HepG2 (cell line): ENCODE data around the gene MAPK1. TPM values are rescaled to one million over a fixed set of nuclear protein-coding genes. Genes with fewer than 3 reads are reported as not detected.

Experiments used
- ARID5B ChIP-seq: IDR thresholded peaks from 2 replicates; pipeline ENCODE4 v1.4.0; 2020; ENCODE audit warnings: mild to moderate bottlenecking, missing genetic modification reagents
- ATAD3A ChIP-seq: sonication (generic); formaldehyde crosslinking; IDR thresholded peaks from 2 replicates; pipeline ENCODE4 v1.4.0; 2020; ENCODE audit warnings: missing genetic modification reagents
- ETV6 ChIP-seq: sonication (generic); formaldehyde crosslinking; conservative IDR thresholded peaks from 2 replicates; pipeline ENCODE4 v1.4.0; 2020; ENCODE audit warnings: missing genetic modification reagents
- FOXO4 ChIP-seq: sonication (generic); formaldehyde crosslinking; conservative IDR thresholded peaks from 2 replicates; pipeline ENCODE4 v1.8.1; 2023; ENCODE audit warnings: missing genetic modification reagents
- HNRNPK ChIP-seq: fragments of 200-400 bp; formaldehyde crosslinking; IDR thresholded peaks from 2 replicates; pipeline ENCODE4 v1.6.1; 2018; ENCODE audit warnings: low read length, low read depth, moderate library complexity, mild to moderate bottlenecking; ENCODE audit not compliant: poor library complexity, severe bottlenecking
- HOXA5 ChIP-seq: sonication (generic); formaldehyde crosslinking; IDR thresholded peaks from 2 replicates; pipeline ENCODE4 v1.4.0; 2020; ENCODE audit warnings: missing genetic modification reagents
- HOXD1 ChIP-seq: sonication (generic); formaldehyde crosslinking; IDR thresholded peaks from 2 replicates; pipeline ENCODE4 v1.5.0; 2020; ENCODE audit warnings: missing genetic modification reagents
- KDM4B ChIP-seq: sonication (generic); formaldehyde crosslinking; IDR thresholded peaks from 2 replicates; pipeline ENCODE4 v1.4.0; 2020; ENCODE audit warnings: missing genetic modification reagents
- PAX8 ChIP-seq: sonication (generic); formaldehyde crosslinking; IDR thresholded peaks from 2 replicates; pipeline ENCODE4 v1.8.0; 2022; ENCODE audit warnings: mild to moderate bottlenecking, missing genetic modification reagents, borderline replicate concordance
- PLRG1 ChIP-seq: fragments of 450-650 bp; conservative IDR thresholded peaks from 2 replicates; pipeline ENCODE4 v1.6.1; 2016
- SALL1 ChIP-seq: sonication (generic); formaldehyde crosslinking; IDR thresholded peaks from 2 replicates; pipeline ENCODE4 v1.8.0; 2022; ENCODE audit warnings: mild to moderate bottlenecking, missing genetic modification reagents
- SMAD9 ChIP-seq: sonication (generic); formaldehyde crosslinking; IDR thresholded peaks from 2 replicates; pipeline ENCODE4 v1.5.1; 2020; ENCODE audit warnings: mild to moderate bottlenecking, missing genetic modification reagents
- SMC3 ChIP-seq: IDR thresholded peaks from 2 replicates; pipeline ENCODE4 v1.6.1; 2011; ENCODE audit warnings: low read length, improper control_type of control experiment
- SNAPC4 ChIP-seq: sonication (generic); formaldehyde crosslinking; IDR thresholded peaks from 2 replicates; pipeline ENCODE4 v1.4.0; 2020; ENCODE audit warnings: mild to moderate bottlenecking, missing genetic modification reagents
- SP2 ChIP-seq: sonication (generic); formaldehyde crosslinking; IDR thresholded peaks from 2 replicates; pipeline ENCODE4 v1.5.1; 2020; ENCODE audit warnings: mild to moderate bottlenecking, missing genetic modification reagents
- TBX2 ChIP-seq: sonication (generic); formaldehyde crosslinking; IDR thresholded peaks from 2 replicates; pipeline ENCODE4 v1.5.0; 2020; ENCODE audit warnings: missing genetic modification reagents, mild to moderate bottlenecking, borderline replicate concordance
- ZBTB7B ChIP-seq: sonication (generic); formaldehyde crosslinking; IDR thresholded peaks from 2 replicates; pipeline ENCODE4 v1.4.0; 2020; ENCODE audit warnings: missing genetic modification reagents
- ZNF20 ChIP-seq: sonication (generic); formaldehyde crosslinking; IDR thresholded peaks from 2 replicates; pipeline ENCODE4 v1.4.0; 2020; ENCODE audit warnings: mild to moderate bottlenecking, moderate library complexity, missing genetic modification reagents
- ZNF274 ChIP-seq: sonication (generic); formaldehyde crosslinking; IDR thresholded peaks from 2 replicates; pipeline ENCODE4 v1.5.1; 2020; ENCODE audit warnings: mild to moderate bottlenecking, missing genetic modification reagents
- ZNF331 ChIP-seq: sonication (generic); formaldehyde crosslinking; IDR thresholded peaks from 2 replicates; pipeline ENCODE4 v1.4.0; 2020; ENCODE audit warnings: missing genetic modification reagents
- ZNF563 ChIP-seq: sonication (generic); formaldehyde crosslinking; IDR thresholded peaks from 2 replicates; pipeline ENCODE4 v1.8.0; 2022; ENCODE audit warnings: mild to moderate bottlenecking, moderate library complexity, missing genetic modification reagents
- polyA plus RNA-seq, 8 experiments: library from polyadenylated mRNA; depleted of rRNA in 3 of 8; stranded (reverse) in 7 of 8; unstranded in 1 of 8; fragments of >200 nt; fragmentation: Illumina TruSeq in 4 of 8; extraction: Trizol in 4 of 8; gene quantifications; 2 replicates each; pipeline versions ENCODE4 v1.2.1 to v1.2.3, GENCODE V29; 2011 to 2016; ENCODE audit warnings: low read depth in 4 of 8, missing spikeins in 1 of 8, mixed read lengths in 1 of 8; ENCODE audit not compliant: insufficient read depth in 1 of 8
- total RNA-seq, 5 experiments: library from RNA; depleted of rRNA; stranded (reverse); fragments of >200 nt; fragmentation: Illumina TruSeq; extraction: Trizol; gene quantifications; 2 replicates each; pipeline ENCODE4 v1.2.3, GENCODE V29; 2016; ENCODE audit warnings: low read depth in 1 of 5

MAPK1 gene
- total and polyA plus RNA-seq, 2 of the 13 experiments (the other 11 are each of a cell fraction or from before 2014, with no cell fraction given): 107 to 114 TPM

DNA sequence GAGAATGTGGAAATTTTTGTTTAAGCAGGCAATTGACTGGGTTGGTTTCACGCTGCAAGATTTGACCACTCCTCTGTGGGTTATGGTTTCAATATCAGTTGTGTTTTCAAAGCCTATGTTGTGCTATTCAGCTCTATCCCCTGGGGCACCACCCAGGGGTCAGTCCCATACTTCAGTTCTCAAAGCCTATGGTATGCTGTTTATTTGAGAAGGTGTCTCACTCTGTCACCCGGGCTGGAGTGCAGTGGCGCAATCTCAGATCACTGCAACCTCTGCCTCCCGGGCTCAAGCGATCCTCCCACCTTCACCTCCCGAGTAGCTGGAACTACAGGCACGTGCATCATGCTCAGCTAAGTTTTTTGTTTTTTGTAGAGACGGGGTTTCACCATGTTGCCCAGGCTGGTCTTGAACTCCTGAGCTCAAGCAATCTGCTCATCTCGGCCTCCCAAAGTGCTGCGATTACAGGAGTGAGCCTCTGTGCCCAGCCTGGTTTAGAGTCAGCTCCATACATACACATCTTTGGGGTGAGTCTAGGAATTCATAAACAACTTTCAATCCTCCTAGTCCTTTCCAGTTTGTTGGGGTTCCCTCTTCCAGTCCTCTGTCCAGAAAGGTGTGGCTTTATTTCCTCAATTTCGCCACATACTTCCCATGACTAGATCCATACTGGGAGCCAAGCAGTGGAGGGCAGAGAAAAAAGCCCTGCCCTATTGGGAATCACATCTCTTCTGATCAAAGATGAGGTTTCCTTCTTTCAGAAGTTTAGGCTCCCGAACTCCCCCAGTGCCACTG is 35.0 kb upstream of the MAPK1 start (continued):
- peak; percentile 43 for TF ChIP-seq ARID5B
- no peak for TF ChIP-seq SP2
- no peak for TF ChIP-seq ATAD3A
- TF ChIP-seq HOXD1 (CRISPR knock-in tag): no peak
- 0 out of 2 replicates have a peak, but pooled peaks have one; percentile 49 for TF ChIP-seq ZNF20 (CRISPR knock-in tag)
- no peak for TF ChIP-seq SMAD9 (CRISPR knock-in tag)
- TF ChIP-seq TBX2 (CRISPR knock-in tag): peak; percentile 58; the same call in 1 of the 2 replicates
- no peak for TF ChIP-seq ZNF563 (CRISPR knock-in tag)
- TF ChIP-seq SALL1 (CRISPR knock-in tag): peak; percentile 70
- no peak for TF ChIP-seq ZNF274 (CRISPR knock-in tag)
- no peak for TF ChIP-seq PLRG1
- TF ChIP-seq SNAPC4 (CRISPR knock-in tag): no peak
- TF ChIP-seq KDM4B (CRISPR knock-in tag): no peak
- TF ChIP-seq HOXA5 (CRISPR knock-in tag): no peak
- TF ChIP-seq PAX8: no peak
- TF ChIP-seq ETV6: no peak
- TF ChIP-seq ZBTB7B (CRISPR knock-in tag): no peak
- TF ChIP-seq SMC3: no peak
- TF ChIP-seq FOXO4 (CRISPR knock-in tag): no peak
- 0 out of 2 replicates have a peak, but pooled peaks have one; percentile 21 for TF ChIP-seq ZNF331 (CRISPR knock-in tag)
- TF ChIP-seq HNRNPK: no peak
